ENCODE results near the gene CRADD. TPM values are rescaled to one million over a fixed set of nuclear protein-coding genes. Genes with fewer than 3 reads are reported as not detected.

CRADD gene
- polyA plus RNA-seq, 3 donors from 2014 or later: 24.2 to 30.1 (median 25.8) TPM

GRCh38 chr12:93838193-93838592, 161.0 kb downstream of the CRADD start:
- Mint-ChIP-seq H3K27me3 (ENCODE audit: low read depth in 3 of 3) (peaks cover 0 to 2% (median 1%) of the 10 kb centered on the region in 3 donors), H3K4me3 (no peak overlapping the region), H3K36me3 (peaks cover 12 to 19% (median 14%) of the 10 kb centered on the region in 3 donors), H3K4me1 (no peaks in the 10 kb centered on the region), H3K9me3 (no peaks in the 10 kb centered on the region), H3K27ac (no peak overlapping the region)
- no peak for DNase-seq

DNA sequence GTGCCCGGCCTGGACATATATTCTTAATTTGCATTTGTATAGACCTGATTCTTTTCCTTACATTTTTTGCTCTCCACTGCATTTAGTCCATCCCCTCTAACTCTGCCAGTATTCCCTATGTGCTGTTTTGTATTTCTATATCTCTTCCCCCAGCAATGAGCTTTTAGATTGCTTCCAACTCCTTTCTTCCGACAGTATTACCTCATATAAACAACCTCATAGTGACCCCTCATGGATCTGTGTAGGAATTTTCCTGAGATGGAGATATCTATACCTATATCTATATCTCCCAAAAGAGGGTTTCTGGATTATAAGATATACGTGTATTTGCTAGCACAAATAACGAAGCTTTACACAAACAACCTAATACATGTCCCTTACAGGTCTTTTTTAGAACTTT, 161.9 kb downstream of the CRADD start:
- Mint-ChIP-seq H3K4me1 (no peaks in the 10 kb centered on the region), H3K36me3 (peaks cover 12 to 19% (median 14%) of the 10 kb centered on the region in 3 donors), H3K9me3 (no peaks in the 10 kb centered on the region), H3K4me3 (no peak overlapping the region), H3K27me3 (ENCODE audit: low read depth in 3 of 3) (peaks cover 0 to 2% (median 1%) of the 10 kb centered on the region in 3 donors), H3K27ac (peak overlapping the region in 1 of 6 donors; percentile 47)
- no peak for DNase-seq

GRCh38 chr12:93841671-93842070, 164.5 kb downstream of the CRADD start:
- H3K27ac Mint-ChIP-seq: no peak overlapping the region
- H3K36me3 Mint-ChIP-seq: peaks cover 12 to 22% (median 13%) of the 10 kb centered on the region in 3 donors
- no peak overlapping the region for H3K4me3 Mint-ChIP-seq
- no peaks in the 10 kb centered on the region for H3K9me3 Mint-ChIP-seq
- no peak for DNase-seq
- no peaks in the 10 kb centered on the region for H3K4me1 Mint-ChIP-seq
- peaks cover 1 to 3% (median 2%) of the 10 kb centered on the region in 3 donors for H3K27me3 Mint-ChIP-seq (ENCODE audit: low read depth in 3 of 3)

DNA sequence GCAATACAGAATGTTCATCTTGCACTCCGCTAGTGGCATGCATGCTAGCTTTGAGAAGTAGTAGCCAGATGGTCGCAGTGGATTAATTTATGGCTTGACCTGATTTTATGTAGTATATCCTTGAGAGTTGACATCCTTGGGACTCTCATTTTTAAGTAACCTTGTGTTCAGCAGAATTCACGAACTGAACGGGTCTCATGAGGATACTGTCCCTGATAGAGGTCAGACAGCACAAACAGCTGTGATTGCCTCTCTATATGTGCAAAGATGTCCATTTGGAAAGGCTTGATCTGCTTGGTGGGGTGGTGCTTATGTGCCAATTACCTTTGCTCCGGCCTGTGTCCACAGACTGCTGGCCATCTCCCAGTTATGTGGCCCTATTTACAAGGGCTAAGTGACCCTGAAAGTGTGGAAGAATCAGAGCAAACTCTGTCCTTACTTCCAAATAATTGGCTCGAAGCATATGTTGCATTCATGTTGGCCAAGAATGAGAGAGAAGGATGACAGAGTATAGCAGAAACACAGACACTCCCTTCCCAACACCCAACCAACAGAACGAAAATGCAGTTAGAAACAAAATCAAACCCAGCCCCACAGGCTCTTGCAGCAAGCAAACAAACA, 167.1 kb downstream of the CRADD start:
- H3K4me1 Mint-ChIP-seq: peaks cover 19 to 21% of the 10 kb centered on the region in 2 donors
- no peak for DNase-seq
- H3K27me3 Mint-ChIP-seq (ENCODE audit: low read depth in 3 of 3): peaks cover 0 to 5% (median 2%) of the 10 kb centered on the region in 3 donors
- H3K36me3 Mint-ChIP-seq: peaks cover 11 to 30% (median 12%) of the 10 kb centered on the region in 3 donors
- H3K9me3 Mint-ChIP-seq: no peaks in the 10 kb centered on the region
- no peak overlapping the region for H3K27ac Mint-ChIP-seq
- no peak overlapping the region for H3K4me3 Mint-ChIP-seq

- H3K27ac Mint-ChIP-seq: no peak overlapping the region
- peaks cover 4 to 17% (median 6%) of the 10 kb centered on the region in 3 donors for H3K36me3 Mint-ChIP-seq
- no peak for DNase-seq
- peaks cover 2 to 9% (median 2%) of the 10 kb centered on the region in 3 donors for H3K27me3 Mint-ChIP-seq (ENCODE audit: low read depth in 3 of 3)
- H3K4me3 Mint-ChIP-seq: no peak overlapping the region
- peaks cover 39 to 48% of the 10 kb centered on the region in 2 donors for H3K4me1 Mint-ChIP-seq
- H3K9me3 Mint-ChIP-seq: no peaks in the 10 kb centered on the region
Measured at GRCh38 chr12:93846936-93847516, 169.9 kb downstream of the CRADD start.

- peaks cover 3 to 11% (median 4%) of the 10 kb centered on the region in 3 donors for H3K36me3 Mint-ChIP-seq
- DNase-seq: no peak
- H3K4me3 Mint-ChIP-seq: peak overlapping the region in 2 of 5 donors; percentile 55 to 59
- H3K27ac Mint-ChIP-seq: peak overlapping the region in 4 of 6 donors; percentile 48 to 90 (median 68)
- H3K4me1 Mint-ChIP-seq: peaks cover 46 to 56% of the 10 kb centered on the region in 2 donors
- no peaks in the 10 kb centered on the region for H3K9me3 Mint-ChIP-seq
- H3K27me3 Mint-ChIP-seq (ENCODE audit: low read depth in 3 of 3): peaks cover 0 to 9% (median 2%) of the 10 kb centered on the region in 3 donors
Measured at GRCh38 chr12:93847517-93848474, 170.6 kb downstream of the CRADD start.

DNA sequence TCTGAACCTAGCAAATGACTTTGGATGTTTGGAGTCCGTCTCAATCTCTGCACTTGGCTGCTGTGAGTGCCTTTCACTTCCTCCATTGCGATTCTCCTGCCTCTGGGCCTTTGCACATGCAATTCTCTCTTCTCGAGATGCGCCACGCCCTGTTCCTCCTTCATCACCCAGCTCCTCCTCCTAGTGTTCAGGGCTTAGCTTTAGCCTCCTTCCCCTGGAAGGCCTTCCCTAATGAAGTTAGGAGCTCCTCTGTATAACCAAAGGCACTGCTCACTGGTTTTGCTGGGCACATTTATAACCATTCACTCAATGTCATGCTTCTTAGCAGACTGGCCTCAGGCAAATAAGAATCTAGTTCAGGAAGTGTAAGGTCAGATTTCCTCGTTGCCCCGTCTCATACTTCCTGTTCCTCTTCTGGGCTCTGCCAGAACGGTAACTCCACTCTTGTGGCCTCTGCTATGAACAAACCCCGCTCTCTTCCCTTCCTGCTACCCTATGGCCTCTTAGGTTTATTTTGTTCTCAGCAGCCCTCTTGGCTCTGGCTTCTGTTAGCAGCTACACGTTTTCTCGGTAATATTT, 171.4 kb downstream of the CRADD start:
- Mint-ChIP-seq H3K27me3 (ENCODE audit: low read depth in 3 of 3) (peaks cover 0 to 13% (median 2%) of the 10 kb centered on the region in 3 donors), H3K4me1 (peaks cover 54 to 64% of the 10 kb centered on the region in 2 donors), H3K9me3 (no peaks in the 10 kb centered on the region), H3K27ac (peak overlapping the region; percentile 32 to 90 (median 68)), H3K4me3 (peak overlapping the region; percentile 1 to 68 (median 56)), H3K36me3 (peaks cover 3 to 11% (median 4%) of the 10 kb centered on the region in 3 donors)
- DNase-seq: no peak

- no peak for DNase-seq
- Mint-ChIP-seq H3K9me3 (no peaks in the 10 kb centered on the region), H3K4me1 (peaks cover 64 to 76% of the 10 kb centered on the region in 2 donors), H3K27me3 (ENCODE audit: low read depth in 3 of 3) (peaks cover 0 to 15% (median 2%) of the 10 kb centered on the region in 3 donors), H3K27ac (peak overlapping the region in 2 of 6 donors; percentile 11 to 46), H3K4me3 (peak overlapping the region in 2 of 5 donors; percentile 2 to 26), H3K36me3 (peaks cover 3 to 11% (median 4%) of the 10 kb centered on the region in 3 donors)
Measured at GRCh38 chr12:93849946-93850345, 172.8 kb downstream of the CRADD start.

GRCh38 chr12:93850481-93851256, 173.5 kb downstream of the CRADD start:
- H3K4me3 Mint-ChIP-seq: peak overlapping the region; percentile 50 to 77 (median 74)
- peak overlapping the region; percentile 48 to 90 (median 74) for H3K27ac Mint-ChIP-seq
- peaks cover 3 to 8% (median 4%) of the 10 kb centered on the region in 3 donors for H3K36me3 Mint-ChIP-seq
- H3K4me1 Mint-ChIP-seq: peaks cover 70 to 76% of the 10 kb centered on the region in 2 donors
- peaks cover 0 to 15% (median 2%) of the 10 kb centered on the region in 3 donors for H3K27me3 Mint-ChIP-seq (ENCODE audit: low read depth in 3 of 3)
- no peak for DNase-seq
- H3K9me3 Mint-ChIP-seq: no peaks in the 10 kb centered on the region

DNA sequence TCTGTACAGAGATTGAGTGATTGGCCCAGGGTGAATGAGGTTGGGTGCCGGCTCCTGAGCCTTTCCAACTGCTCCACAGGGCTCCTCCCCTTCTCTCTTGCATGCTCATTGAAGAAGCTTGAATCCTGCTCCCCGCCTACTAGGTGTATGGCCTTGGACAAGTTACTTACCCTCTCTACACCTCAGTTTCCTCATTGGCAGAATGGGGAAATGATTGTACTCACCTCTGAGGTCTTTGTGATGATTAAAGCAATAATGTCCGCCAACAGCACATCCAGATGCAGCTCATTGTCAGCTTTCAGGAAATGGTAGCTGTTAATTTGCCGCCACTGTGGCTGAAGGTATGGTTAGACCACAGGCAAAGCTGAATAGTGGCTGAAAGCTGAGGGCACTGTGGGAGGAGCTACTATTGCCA, 174.1 kb downstream of the CRADD start:
- Mint-ChIP-seq H3K9me3 (no peaks in the 10 kb centered on the region), H3K4me1 (peaks cover 74 to 76% of the 10 kb centered on the region in 2 donors), H3K27ac (peak overlapping the region; percentile 48 to 90 (median 74)), H3K36me3 (peaks cover 3 to 11% (median 4%) of the 10 kb centered on the region in 3 donors), H3K27me3 (ENCODE audit: low read depth in 3 of 3) (peaks cover 0 to 15% (median 2%) of the 10 kb centered on the region in 3 donors), H3K4me3 (peak overlapping the region; percentile 50 to 77 (median 74))
- DNase-seq: peak; percentile 73 to 77 (median 75)

- peaks cover 3 to 12% (median 4%) of the 10 kb centered on the region in 3 donors for H3K36me3 Mint-ChIP-seq
- no peaks in the 10 kb centered on the region for H3K9me3 Mint-ChIP-seq
- peaks cover 74 to 76% of the 10 kb centered on the region in 2 donors for H3K4me1 Mint-ChIP-seq
- peak overlapping the region in 4 of 5 donors; percentile 7 to 55 (median 38) for H3K4me3 Mint-ChIP-seq
- DNase-seq: no peak
- H3K27me3 Mint-ChIP-seq (ENCODE audit: low read depth in 3 of 3): peaks cover 0 to 15% (median 2%) of the 10 kb centered on the region in 3 donors
- peak overlapping the region in 4 of 6 donors; percentile 2 to 72 (median 48) for H3K27ac Mint-ChIP-seq
Measured at GRCh38 chr12:93852173-93852591, 175.0 kb downstream of the CRADD start.

DNA sequence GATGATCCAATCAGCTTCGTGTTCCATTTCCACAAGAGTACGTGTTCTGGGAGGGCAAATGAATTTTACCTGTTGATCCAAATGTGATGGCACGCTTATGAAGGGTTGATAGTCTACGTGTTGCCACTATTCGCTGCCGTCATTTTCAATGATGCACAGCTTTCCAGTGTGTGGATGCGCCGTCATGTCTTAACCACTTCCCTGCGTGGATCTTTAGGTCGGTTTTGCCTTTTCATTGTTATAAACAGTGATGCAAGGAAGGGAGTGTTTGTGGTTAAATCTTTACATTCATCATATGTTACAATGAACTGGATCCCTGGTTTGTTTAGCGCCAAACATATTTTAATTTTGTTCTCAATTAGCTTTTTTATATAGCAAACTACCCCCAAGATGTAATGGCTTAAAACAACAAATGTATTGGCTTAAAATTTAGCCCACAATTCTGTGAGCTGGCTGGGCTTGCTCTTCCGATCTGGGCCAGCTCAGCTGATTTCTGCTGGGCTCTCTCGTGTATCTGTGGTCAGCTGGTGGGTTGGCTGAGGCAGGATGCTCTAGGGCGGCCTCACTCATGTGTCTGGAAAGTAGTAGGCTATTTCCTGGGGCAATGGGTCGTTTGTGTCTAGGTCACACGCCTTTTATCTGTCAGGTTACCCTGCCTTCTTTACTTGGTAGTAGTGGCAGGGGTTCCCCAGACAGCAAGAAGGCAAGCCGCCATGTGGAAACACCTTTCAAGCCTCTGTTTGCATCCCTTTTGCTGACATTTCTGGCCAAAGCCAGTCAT, 176.7 kb downstream of the CRADD start:
- Mint-ChIP-seq H3K36me3 (peaks cover 0 to 4% (median 3%) of the 10 kb centered on the region in 3 donors), H3K27me3 (ENCODE audit: low read depth in 3 of 3) (peaks cover 0 to 13% (median 2%) of the 10 kb centered on the region in 3 donors), H3K27ac (peak overlapping the region; percentile 73 to 94 (median 83)), H3K4me3 (peak overlapping the region; percentile 26 to 63 (median 58)), H3K9me3 (no peaks in the 10 kb centered on the region), H3K4me1 (peaks cover 59 to 60% of the 10 kb centered on the region in 2 donors)
- peak; percentile 71 to 73 (median 72) for DNase-seq
